ENCODE measurements around the gene CT45A1.
"Not testable (repeated sequence)": the region's sequence is repeated elsewhere in the genome, so short reads cannot be mapped to it uniquely, and the experiment has no call there.

The CT45A1 gene

DNA sequence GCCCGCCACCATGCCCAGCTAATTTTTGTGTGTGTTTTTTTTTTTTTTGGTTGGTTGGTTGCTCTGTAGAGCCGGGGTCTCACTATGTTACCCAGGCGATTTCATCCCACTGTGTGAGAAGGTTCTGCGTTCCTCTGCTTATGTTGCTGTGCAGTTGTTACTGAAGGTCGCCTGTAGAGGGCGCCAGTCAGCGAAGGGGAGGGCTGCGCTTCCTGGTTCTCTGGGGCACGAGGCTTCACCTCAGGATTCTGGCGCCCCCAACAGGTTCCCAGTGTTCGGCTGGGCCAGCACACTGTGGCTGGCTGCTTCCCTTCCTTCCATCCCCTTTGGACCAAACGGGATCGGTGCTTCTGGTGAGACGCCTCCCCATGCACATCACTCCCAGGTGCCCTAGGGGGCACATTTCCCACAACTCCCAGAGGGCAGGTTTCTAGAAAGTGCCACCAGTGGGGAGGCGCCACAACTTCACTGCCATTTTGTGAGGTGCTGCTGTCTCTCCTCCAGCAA is at the start of gene CT45A1:
TSS of gene CT45A1 (plus strand) at position 457 of the 507 bp plus-strand sequence. CDS start 5,302 bp downstream, outside the sequence.
- not testable (repeated sequence) for FAIRE-seq; DNase-seq (ENCODE audit: insufficient read length, low spot score)

DNA sequence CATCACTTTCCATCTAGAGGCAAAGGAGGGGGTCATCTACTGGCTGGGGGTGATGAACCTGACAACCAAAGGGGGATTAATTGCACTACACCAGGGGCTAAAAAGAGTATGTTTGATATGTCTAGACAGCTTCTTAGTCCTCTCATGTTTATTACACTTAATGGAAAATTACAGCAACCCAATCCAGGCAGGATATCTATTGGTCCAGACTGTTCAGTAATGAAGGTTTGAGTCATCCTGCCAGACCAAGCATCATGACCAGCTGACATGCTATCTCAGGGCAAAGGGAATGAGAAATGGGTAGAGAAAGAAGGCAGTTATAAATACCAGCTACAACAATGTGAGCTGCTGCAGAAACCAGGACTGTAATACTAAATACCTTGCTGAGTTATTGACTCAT is 40.5 kb upstream of the CT45A1 start:
- DNase-seq (ENCODE audit: insufficient read length, low spot score); FAIRE-seq: not testable (repeated sequence)

GRCh38 chrX:135688137-135688536 is 25.3 kb upstream of the CT45A1 start:
- DNase-seq (ENCODE audit: insufficient read length, low spot score), result no peak
- no peak for FAIRE-seq

DNA sequence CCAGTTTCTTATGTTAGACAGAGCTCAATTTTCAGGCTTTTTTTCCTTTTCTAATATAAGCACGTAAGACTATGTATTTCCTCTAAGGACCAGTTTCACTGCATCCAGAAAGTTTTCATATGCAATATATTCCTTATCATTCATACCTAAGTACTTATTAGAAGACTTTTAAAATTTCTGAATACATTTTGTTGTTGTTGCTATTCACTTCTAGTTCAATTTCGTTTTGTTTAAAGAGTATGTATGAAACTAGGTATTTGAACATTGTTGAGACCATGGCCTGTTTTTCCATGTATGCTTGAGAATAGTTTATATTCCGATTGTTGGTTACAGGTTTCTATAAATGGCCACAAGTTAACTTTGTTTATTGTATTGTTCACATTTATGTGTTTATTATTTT is 18.0 kb upstream of the CT45A1 start:
- FAIRE-seq, result no peak

DNA sequence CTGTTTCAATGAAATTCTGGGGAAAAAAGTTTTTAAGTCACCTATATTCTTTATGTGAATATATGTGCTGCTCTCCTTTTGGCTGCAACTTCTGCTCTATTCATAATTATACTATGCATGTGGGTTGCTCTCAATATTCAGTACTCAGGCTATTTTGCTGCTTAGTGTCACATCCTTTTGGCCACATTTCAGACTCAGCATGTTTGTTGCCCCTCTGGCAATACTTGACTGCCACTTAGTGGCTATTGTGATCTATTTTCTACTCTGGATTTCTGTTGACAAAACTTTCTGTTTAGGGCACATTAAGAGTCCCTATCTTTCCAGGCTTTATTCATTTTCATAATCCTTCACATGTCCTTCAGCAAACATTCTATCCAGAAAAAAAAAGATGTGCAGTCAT is 15.8 kb upstream of the CT45A1 start:
- DNase-seq (ENCODE audit: insufficient read length, low spot score), result no peak

More for the DNA sequence above, 18.0 kb upstream of the CT45A1 start:
- DNase-seq (ENCODE audit: insufficient read length, low spot score), result no peak

DNA sequence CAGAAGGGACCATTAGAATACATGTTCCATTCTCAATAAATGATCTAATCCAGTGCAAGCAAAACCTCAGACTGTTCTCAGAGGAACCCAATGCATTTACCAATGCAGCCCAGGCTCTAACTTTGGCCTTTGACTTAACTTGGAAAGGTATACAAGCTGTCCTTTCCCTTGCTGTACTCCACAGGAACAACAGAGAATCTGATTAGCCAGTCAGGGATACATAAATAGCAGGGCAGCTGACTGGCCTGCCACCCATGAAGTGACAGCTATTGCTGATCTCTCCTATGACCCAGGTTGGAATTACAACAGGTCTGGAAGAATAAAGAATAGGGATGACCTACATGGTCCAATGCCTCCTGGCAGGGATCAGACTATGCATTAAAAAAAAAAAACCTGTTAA is 14.5 kb upstream of the CT45A1 start:
- FAIRE-seq, result no peak
- DNase-seq (ENCODE audit: insufficient read length, low spot score), result no peak

More for the DNA sequence above, 15.8 kb upstream of the CT45A1 start:
- FAIRE-seq, result no peak

- DNase-seq (ENCODE audit: insufficient read length, low spot score) (no peak), FAIRE-seq (no peak)
Measured at GRCh38 chrX:135707880-135708279, 5.6 kb upstream of the CT45A1 start.

DNA sequence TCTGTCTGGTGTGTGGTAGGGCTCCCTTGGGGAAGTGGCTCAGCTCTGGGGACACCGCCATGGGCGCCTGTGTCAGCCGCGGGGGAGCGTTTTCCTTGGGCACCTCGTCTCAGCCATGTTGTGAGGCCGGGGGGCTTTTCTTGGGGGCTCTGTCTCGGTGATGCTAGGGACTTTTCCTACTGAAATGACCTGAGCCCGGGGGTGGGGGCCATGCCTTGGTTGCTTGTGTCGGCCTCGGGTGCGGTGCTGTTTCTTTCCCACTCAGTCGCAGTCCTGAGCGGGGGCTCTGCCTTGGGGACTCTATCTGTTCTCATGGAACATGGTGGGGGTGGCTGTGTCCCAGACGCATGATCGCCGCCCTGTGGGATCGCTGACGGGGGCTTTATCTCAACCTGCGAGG is 356 bp downstream of the CT45A1 start:
- DNase-seq (ENCODE audit: insufficient read length, low spot score) (no peak), FAIRE-seq (no peak)

DNA sequence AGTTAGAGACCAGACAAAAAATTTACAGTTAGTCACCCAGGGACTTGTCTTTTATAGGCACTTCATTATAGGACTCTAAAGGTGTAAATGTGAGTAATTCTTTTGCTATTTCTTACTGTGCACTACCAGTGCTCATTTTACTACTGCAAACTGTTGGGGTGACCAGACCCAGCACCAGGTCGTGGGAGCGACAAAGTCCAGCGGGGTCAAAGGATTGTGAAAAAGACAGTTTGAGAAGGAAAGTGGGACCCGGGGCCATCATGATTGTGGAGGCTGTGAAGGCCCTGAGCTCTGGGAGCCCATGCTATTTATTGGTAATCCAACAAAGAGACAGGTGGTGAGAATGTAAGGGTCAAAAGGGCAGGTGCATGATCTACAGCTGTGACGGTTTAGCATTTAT is 21.2 kb downstream of the CT45A1 start:
- not testable (repeated sequence) for DNase-seq (ENCODE audit: insufficient read length, low spot score); FAIRE-seq

GRCh38 chrX:135737366-135738071 is 24.1 kb downstream of the CT45A1 start:
- DNase-seq (ENCODE audit: insufficient read length, low spot score) (no peak), FAIRE-seq (no peak)

GRCh38 chrX:135740681-135741149 is 27.3 kb downstream of the CT45A1 start:
- FAIRE-seq, result no peak

DNA sequence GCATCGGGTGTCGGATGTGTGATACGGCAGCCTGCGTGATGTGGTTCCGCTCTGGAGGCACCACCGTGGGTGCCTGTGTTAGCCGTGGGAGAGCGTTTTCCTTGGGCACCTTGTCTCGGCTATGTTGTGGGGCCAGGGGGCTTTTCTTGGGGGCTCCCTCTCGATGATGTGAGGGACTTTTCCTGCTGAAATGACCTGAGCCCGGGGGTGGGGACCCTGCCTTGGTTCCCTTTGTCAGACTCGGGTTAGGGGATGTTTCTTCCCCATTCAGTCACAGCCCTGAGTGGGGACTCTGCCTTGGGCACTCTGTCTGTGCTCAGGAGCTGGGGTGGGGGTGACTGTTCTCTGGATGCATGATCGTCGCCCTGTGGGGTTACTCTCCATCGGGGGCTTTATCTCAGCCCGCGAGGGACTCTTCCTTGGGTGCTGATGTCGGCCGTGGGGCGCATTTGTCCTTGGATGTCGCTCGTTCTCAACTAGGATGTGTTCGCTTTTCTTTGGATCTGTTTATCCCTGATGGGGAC is 27.8 kb downstream of the CT45A1 start:
- no peak for DNase-seq (ENCODE audit: insufficient read length, low spot score)
- no peak for FAIRE-seq

More at GRCh38 chrX:135740681-135741149, 27.3 kb downstream of the CT45A1 start:
- DNase-seq (ENCODE audit: insufficient read length, low spot score), result no peak

- not testable (repeated sequence) for DNase-seq (ENCODE audit: insufficient read length, low spot score); FAIRE-seq
Measured at GRCh38 chrX:135744739-135745138, 31.3 kb downstream of the CT45A1 start.

GRCh38 chrX:135768091-135768490 is 54.7 kb downstream of the CT45A1 start, which contains the start of gene CT45A3:
Gene CT45A3 (minus strand): TSS chrX:135768191. CDS start chrX:135764444, 3,747 bp downstream.
- not testable (repeated sequence) for DNase-seq (ENCODE audit: insufficient read length, low spot score); FAIRE-seq

Measured in HTR-8/SVneo (cell line).